Stimulated activated CD8-positive, alpha-beta memory T cell treated with anti-CD3 and anti-CD28 coated beads, Interleukin-15, amount 100 ng/mL, for 1 hour (primary cell): ENCODE results near the gene MAN1C1.
"Not testable (repeated sequence)": the region's sequence is repeated elsewhere in the genome, so short reads cannot be mapped to it uniquely, and the experiment has no call there.

ENCODE experiments used
- DNase-seq: peaks from one replicate; pipeline ENCODE4 v3.0.0-alpha.2; 2020; ENCODE audit warnings: low read depth

The MAN1C1 gene

DNA sequence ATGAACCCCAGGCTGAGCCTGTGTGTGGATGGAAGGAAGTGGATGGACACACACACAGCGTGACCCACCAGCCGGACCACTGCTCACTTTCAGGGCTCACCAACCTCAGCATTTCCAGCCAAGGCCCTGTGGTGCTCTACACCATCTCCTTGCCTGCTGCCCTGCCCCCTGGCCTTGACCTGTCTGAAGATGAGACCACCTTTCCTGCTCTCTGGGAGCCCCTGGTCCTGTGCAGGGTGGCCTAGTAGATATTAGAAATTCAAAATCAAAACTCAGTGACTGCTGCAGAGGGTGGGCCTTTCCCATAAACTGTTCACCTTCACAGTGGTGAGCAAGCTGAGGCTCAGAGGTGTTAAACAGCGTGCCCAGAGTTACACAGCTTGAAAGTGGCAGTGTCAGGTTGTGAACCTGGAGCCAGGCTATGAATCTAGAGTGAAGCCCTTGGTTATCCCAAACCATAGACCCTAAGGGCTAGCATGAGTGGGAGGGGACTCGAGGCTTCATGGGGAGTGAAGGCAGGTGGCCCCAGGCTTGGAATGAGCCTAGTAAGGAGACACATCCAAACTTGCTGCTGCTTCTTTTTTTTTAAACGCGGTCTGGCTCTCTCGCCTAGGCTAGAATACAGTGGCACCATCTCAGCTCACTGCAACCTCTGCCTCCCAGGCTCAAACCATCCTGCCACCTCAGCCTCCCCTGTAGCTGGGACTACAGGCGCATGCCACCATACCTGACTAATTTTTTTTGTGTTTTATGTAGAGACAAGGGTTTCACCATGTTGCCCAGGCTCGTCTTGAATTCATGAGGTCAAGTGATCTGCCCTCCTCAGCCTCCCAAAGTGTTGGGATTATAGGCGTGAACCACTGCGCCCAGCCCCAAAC is 41.5 kb downstream of the MAN1C1 start:
- DNase-seq = no peak

DNA sequence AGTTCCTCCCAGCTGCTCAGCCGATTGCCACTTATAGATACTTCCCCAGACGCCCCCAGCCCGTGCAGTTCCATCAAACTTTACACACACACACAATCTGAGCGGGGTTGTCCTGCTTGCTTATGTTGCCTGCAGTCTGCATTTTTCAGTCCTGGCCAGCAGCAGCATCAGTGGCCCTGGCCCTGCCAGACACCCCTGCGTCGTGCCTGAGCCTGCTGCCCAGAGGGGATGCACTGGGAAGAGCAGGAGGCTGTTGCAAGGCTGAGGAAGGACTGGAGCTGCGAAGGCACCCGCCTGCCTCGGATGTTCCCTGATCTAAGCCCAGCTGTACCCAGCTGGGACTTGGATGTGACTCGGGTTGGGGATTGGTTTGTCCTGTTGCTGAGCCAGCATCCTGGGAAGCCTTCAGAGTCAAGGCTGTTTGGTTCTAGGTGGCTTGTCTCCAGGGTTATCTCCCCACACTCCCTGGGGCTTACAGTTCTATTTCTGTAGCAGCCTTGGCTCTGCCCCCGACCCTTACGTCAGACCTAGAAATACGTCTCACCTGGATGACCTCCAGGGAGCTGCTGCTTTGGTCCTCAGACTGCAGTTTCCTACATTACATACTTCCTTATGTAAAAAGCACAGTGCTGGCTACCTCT is 42.3 kb downstream of the MAN1C1 start:
- DNase-seq = no peak

DNA sequence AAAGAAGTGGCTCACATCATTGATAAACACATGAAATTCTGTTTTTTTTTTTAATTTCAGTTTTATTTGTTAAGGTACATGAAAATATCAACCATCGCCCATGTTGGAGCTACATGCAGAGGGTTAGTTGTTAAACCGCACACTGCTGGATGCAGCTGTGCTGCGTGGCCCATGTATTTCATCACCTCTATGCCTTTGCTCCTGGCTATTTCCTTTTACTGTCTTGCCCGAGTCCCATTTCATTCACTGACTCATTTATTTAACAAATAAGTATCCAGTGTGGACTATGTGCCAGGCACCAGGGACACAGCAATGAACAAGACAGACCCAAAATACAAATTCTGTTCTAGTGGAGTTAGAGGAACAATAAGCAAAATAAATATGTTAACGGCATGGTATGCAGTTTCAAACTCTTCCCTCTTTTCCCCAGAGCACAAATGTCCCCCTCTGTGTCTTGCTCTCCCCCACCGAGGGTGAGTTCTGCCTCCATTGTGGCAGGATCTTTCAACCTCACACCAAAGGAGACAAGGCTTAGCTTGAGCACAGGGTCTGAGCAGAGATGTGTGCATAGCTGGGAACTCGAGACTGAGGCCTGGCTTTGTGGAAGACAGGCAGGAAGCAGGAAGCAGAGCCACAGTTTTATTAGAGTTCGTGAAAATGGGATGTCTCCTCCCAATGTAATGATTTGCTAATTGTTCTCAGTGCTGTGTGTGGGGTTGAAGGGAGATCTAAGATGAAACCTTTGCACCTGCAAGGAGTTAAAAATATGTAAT is 44.6 kb downstream of the MAN1C1 start:
- no peak for DNase-seq

DNA sequence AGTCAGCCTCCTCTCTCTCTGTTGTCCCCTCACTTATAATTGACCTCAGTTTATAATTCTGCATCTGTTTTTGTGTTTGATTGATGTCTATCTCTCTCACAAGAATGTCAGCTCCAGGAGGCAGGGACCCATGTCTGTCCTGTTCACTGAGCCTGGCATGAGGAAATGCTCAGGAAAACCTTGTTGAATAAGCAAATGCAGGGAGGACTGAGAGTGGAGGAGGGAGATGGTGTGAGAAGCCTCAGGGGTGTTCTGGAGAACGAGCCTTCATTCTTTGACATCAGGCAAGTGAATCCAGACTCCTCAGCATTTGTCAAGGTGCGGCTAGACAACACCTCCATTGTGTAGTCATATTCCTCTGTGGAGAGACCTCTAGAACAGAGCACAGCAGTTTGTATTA is 45.5 kb downstream of the MAN1C1 start:
- DNase-seq = no peak

DNA sequence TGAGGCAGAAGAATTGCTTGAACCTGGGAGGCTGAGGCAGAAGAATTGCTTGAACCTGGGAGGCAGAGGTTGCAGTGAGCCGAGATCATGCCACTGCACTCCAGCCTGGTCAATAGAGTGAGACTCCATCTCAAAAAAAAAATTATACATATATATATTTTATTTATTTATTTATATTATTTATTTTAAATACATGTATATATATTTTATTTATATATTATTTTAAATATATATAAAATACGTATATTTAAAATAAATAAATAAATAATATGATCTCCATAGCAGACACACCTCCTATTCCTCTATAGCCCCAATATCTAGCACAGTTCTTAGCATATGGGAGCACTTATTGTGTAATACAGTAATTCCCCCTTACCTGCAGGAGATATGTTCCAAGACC is 46.4 kb downstream of the MAN1C1 start:
- not testable (repeated sequence) for DNase-seq

DNA sequence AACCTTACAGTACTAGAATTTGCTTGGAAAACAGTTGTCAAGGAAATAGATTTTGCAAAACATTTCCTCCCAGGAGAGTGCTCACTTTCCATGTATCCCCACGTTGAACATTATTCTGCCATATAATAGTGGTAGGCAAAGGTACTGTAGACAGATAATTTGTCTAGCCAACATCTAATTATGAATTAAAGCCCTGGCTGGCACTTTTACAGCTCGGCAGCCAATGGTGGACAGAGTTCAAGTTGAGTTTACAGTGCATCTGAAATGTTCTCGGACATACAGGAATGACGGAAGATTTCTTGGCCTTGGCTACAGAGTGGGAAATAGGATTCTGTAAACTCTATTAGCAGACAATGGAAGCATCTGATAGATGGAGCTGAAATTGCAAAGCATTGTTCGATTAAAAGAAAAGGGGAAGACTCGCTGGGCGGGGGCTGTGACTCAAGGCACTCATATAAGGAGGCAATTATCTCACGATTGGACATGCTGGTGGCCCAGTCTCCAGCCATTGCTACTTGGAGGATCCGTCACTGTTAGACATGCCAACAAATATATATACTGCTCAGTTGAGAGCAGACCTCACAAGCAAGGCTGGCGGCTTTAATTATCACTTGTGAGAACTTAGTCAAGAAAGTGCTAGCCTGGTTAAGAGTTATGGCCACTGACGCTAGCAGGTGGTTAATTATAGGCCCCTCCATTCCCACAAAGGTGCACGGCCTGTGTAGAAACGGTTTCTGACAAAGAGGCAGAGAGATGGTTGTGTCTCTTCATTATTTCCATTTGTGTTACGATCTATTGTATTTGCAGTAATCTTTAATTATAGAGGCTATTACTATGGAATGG is 48.0 kb downstream of the MAN1C1 start:
- no peak for DNase-seq

DNA sequence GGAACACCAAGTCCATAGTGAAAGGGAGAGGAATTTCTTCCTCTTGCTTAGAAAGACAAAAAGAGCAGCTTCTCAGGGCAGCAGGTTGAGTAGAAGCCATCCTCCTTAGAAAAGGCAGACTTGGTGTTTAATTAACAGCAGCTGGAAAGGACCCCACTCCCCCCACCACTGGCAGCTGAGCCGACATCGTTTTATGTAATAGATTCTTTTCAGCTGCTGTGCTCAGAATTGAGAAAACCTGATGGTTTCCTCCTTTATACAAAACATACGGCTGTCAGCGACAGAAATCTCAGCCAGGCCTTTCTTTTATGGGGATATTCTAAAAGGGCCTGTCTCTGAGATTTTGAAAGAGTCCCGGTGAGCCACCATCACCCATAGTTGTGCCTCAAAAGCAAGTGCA is 49.9 kb downstream of the MAN1C1 start:
- no peak for DNase-seq

DNA sequence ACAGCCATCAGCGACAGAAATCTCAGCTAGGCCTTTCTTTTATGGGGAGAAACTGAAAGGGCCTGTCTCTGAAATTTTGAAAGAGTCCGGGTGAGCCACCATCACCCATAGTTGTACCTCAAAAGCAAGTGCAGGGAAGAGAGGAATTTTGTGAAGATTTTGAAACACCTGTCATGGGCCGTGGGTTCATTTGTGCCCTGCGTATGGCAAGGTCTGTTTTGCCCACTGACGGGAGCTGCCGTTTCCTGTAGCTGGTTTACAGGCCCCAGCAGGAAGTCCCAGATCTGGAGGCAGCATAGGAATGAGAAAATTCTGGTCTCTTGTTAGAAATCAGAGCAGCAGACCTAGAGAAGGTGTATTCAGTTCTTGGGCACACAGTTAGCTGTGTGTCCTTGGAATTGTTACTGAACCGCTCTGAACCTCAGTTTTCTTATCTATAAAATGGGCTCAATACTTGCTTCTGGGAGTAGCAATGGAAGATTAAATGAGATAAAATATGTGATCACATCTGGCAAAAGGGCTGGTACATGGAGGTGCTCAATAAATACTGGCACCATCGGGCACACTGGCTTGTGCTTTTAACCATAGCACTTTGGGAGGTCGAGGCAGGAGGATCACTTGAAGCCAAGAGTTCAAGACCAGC is 52.5 kb downstream of the MAN1C1 start:
- DNase-seq = no peak

DNA sequence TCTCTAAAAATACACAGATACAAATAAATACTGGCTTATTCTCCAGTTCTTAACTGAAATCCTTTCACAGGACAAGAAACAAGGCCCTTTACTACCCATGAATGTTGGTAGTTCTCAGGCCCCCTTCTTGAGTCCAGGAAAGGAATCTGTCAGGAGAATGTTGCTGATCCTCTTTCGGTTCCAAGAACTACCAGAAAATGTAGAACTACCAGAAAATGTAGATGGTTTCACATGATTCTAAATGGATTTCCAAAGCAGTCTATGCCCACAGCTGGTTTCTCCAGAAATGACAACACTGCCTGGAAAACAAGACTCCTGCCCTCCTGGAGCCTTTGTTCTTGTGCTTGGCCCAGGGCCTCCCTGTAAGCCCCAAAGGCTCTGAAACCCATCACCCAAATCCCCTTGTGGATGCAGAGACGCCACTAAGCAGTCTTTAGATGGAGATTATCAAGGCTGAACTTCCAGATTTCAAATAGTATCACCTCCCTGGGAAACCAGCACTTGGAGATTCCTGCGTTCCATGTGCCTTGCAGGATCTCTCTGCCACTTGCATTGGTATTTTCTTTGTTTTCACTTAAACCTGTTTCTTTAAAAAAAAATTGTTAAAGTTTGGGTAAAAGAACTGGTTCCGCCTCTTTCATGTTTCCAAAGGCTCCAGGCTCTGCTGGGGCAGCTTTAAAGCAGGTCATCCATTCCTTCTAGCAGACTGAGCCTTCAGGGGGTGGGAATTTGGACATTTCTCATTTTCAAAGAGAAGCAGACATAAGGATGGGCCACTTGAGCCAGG is 53.4 kb downstream of the MAN1C1 start:
- DNase-seq = no peak

DNA sequence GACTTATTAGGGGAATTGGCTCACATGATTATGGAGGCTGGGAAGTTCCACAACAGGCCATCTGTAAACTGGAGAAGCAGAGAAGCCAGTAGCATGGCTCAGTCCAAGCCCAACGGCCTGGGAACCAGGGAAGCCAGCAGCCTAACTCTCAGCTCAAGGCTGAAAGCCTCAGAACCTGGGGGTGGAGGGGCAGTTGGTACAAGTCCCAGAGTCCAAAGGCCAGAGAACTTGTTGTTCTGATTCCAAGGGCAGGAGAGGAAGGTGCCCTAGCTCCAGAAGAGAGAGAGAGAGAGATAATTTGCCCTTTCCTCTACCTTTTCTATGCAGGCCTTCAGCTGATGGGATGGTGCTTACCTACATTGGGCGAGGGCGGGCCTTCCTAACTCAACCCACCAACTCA is 55.3 kb downstream of the MAN1C1 start:
- DNase-seq = no peak

DNA sequence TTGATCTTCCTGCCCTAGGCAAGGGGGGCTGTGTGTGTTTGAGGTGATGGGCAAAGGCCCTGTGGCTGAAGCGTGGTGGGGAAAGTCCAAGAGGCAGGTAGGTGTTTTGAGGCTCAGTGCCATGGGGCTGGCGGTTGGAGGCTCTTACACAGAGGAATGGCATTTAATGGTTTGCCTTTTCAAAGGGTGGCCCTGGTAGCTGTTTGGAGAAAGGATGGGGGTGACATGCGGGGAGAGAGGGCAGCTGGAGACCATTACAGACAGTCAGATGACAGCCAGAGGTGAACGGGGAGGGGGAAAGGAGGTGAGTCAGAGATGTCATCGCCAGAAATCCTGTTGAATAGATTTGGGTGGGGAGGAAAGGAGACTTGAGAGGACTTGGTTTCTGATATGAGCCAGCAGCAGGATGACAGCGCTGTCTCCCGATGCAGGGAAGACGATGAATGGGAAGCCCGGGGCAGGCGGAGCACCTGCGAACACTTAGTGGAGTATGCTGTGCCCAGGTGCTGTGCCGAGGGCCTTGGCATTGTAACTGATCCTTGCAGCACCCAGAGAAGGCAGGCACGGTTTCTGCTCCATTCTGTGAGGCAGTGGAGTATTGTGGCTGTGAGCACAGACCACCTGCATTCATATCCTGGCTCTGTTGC is 56.3 kb downstream of the MAN1C1 start:
- no peak for DNase-seq

DNA sequence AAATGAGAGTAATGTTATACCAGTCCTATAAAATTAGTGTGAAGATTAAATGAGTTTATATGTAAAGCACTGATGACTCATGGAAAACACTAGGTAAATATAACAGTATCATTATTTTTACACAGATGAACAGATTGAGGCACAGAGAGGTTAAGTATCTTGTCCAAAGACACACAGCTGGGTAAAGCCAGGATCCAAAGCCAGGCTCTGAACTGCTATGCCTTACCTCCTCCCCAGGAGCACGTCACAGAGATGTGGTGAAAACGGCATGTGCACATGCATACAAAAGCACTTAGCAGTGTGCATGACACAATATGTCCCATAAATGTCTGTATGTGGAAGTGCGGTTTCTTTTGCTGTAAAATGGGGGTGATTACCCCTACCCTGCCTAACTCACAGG is 56.9 kb downstream of the MAN1C1 start:
- no peak for DNase-seq

DNA sequence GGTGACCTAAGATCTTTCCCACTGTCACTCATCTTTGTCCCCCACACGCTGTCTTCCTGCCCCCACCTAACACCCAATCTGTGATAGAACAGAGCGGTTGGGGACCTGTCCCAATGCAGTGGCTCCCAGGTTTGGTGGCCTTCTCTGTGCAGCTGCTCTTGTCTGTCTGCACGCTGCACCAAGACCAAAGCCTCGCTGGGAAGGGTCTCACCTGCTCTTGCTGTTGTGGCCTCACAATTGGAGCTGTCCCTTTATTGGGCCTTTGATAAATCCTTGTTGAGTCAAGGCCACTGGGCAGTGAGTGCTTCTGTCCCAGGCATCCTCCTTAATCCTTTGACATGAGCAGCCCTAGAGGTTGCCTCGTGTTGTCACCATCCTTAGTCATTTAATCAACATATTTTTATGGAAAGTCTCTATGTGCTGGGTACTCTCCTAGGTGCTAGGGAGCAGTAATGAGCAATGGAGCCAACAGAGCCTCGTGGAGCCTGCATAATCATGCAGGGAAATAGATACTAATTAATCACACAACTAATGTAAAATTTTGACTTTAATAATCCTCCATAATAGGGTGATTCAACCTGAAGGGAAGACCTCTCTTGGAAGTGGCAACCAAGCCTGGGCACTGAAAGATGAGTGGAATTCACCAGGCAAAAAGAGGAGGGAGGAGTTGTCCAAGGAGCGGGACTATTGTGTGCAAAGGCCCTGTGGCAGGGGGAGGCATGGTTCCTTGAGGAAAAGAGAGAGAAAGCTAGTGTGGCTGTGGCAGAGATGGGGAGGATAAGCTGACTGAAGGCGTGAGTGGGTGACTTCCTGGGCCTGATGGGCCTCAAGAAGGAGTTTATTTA is 57.6 kb downstream of the MAN1C1 start:
- DNase-seq = no peak

DNA sequence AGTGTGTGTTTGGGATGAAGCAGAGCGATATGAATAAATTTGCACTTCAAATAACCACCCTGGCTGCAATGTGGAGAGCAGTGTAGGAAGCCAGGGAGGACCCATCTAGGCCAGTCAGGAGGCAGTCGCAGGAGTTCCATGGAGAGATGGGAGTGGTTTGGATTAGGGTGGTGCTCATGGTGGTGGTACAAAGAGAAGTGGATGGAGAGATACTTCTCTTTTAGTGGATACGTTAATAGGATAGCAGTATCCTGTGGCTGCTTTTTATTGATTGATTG is 58.2 kb downstream of the MAN1C1 start:
- no peak for DNase-seq

DNA sequence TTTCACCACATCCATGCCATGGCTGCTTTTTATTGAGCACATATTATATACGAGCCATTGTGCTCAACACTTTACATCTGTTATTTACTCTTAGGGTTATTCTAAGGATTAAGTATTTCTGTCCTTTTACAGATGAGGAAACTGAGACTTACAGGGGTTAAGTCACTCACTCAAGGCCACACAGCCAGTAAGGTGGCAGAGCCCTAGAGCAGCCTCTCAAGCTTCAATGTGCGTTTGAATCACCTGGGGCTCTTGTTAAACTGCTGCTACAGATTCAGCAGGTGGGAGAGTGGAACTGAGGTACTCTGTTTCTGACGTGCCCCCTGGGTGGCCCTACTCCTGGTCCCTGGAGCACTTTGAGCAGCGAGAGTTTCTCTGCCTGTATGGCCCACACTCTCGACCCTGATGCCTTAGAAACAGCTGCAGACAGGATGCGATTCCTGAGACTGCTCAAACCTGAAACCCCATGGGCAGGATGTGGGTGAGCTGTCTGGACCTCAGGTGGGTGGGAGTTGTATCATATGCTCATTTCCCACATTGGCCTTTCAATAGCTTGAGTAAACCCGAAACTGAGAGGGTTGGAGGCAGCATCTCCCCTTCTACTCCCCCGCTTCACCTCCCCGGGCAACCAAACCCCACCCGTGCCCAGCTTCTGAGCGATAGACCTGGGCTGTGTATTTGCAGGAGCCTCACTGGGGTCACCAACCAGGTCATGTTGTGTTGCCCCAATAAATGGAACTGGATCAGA is 59.3 kb downstream of the MAN1C1 start:
- peak; percentile 35 for DNase-seq

DNA sequence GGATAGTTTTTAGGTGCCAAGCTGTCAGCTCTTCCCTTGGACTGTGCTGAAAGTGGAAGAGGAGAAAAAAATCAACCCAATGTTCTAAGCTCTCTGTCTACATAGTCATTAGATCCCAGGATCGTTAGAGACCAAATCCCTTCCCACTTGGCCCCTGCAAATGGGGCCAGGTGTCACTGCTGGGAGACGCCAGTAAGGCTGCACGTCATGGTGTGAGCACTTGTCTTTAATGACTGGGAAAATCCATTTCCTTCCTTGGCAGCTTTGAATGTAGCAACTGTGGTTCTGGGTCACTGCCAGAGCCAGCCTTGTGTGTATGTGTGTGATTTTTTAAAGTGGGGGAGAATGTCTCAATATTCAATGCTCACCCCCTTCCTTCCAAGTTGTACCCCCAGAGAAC is 59.9 kb downstream of the MAN1C1 start:
- no peak for DNase-seq

DNA sequence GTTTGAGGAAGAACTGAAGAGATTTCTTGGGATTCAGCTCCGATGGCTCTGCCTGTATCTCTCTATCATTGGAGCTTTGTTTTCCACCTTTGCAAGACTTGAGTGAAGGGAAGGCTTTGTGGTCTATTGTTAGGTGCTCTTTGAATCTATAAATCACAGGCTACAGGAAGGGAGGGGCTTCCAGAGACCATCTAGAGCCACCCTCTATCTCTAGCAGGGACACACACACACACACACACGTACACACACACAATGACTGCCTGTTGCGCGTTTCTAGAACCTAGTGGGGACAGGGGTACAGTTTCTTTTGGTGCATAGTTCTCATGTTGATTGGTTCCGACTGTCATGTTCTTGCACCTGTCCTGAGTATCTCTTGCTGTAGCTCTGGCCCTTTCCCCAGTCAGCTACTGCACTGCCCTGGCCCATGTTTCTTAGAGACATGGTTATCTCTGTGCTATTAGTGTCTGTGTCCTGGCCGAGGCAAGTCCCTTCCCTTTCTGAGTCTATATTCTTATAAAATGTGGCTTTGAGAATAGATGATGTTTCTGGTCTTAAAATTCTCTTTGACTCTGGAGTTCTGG is 60.7 kb downstream of the MAN1C1 start:
- no peak for DNase-seq

DNA sequence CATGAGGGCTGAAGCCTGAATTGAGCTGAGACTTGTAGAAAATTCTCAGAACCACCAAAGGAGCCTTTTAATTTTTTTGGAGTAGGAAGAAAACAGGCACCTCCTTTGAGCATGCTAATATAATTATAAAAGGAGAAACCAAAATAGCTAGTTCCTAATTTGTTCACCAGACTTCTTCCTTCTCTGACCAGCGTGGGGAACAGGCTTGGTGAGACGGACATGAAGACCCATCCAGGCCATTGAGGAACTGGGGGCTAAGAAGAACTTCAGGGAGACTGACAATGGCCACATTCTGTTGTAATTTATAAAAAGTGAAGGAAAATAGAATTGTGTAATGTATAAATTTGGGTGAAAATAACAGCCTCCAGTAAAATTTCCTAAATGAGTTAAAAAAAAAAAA is 62.6 kb downstream of the MAN1C1 start:
- DNase-seq = no peak
